SK-N-SH (cell line): ENCODE data around the gene CHST2. TPM values are rescaled to one million over a fixed set of nuclear protein-coding genes. Genes with fewer than 3 reads are reported as not detected.

Source experiments
- CTCF ChIA-PET: fragments of 300-600, 350-600 bp; formaldehyde crosslinking; extraction: SDS; loops from one replicate; lab custom pipeline; 2021; lab: Yijun Ruan, JAX
- POLR2A ChIA-PET: fragments of 350-600 bp; sonication (Branson Sonifier 250); formaldehyde crosslinking; extraction: SDS; loops from one replicate; lab custom pipeline; 2020; ENCODE audit warnings: antibody characterized with exemption, inconsistent platforms; lab: Yijun Ruan, JAX
- DNase-seq: peaks from one replicate; pipeline ENCODE4 v3.0.0; 2012
- H2AFZ ChIP-seq: fragments of 200-600 bp; sonication (generic); 2 replicates; pipeline ENCODE4 v1.8.1; 2016; ENCODE audit warnings: antibody characterized with exemption, mild to moderate bottlenecking, low read depth
- H3F3A ChIP-seq: fragments of 200-600 bp; sonication (generic); replicated peaks from 2 replicates; pipeline ENCODE3; 2016; ENCODE audit warnings: antibody characterized with exemption, mild to moderate bottlenecking; ENCODE audit not compliant: insufficient read depth
- H3K27ac ChIP-seq, 2 experiments: fragments of 200-500 bp in 1 of 2; fragments of 200-600 bp in 1 of 2; sonication (Bioruptor generic) in 1 of 2; sonication (generic), shearing (Covaris generic) in 1 of 2; 2 replicates each; pipeline versions ENCODE4 v1.5.1 to v1.6.1; 2014 to 2016; ENCODE audit warnings: low read depth in 2 of 2, inconsistent platforms in 1 of 2, low read length in 1 of 2, mild to moderate bottlenecking in 1 of 2, mixed read lengths in 1 of 2
- H3K27me3 ChIP-seq: fragments of 200-600 bp; sonication (generic), shearing (Covaris generic); 2 replicates; pipeline ENCODE4 v1.6.1; 2016; ENCODE audit warnings: mixed run types; ENCODE audit not compliant: insufficient read depth
- H3K36me3 ChIP-seq, 2 experiments: fragments of 200-500 bp in 1 of 2; fragments of 200-600 bp in 1 of 2; sonication (Bioruptor generic) in 1 of 2; sonication (generic) in 1 of 2; replicated peaks in 1 of 2; 2 replicates each; pipeline versions ENCODE3 to v1.5.1; 2014 to 2016; ENCODE audit warnings: low read length in 1 of 2, mild to moderate bottlenecking in 1 of 2; ENCODE audit not compliant: insufficient read depth in 2 of 2, control insufficient read depth in 1 of 2
- H3K4me1 ChIP-seq, 2 experiments: fragments of 200-500 bp in 1 of 2; fragments of 200-600 bp in 1 of 2; sonication (Bioruptor generic) in 1 of 2; sonication (generic), shearing (Covaris generic) in 1 of 2; 2 replicates each; pipeline versions ENCODE4 v1.5.1 to v1.6.1; 2014 to 2016; ENCODE audit warnings: low read depth in 1 of 2, low read length in 1 of 2, mixed run types in 1 of 2; ENCODE audit not compliant: insufficient read depth in 2 of 2, control insufficient read depth in 1 of 2
- H3K4me2 ChIP-seq: fragments of 200-600 bp; sonication (generic), shearing (Covaris generic); 2 replicates; pipeline ENCODE4 v1.6.1; 2017; ENCODE audit warnings: mixed run types
- H3K4me3 ChIP-seq, 2 experiments: fragments of 200-500 bp in 1 of 2; fragments of 200-600 bp in 1 of 2; sonication (Bioruptor generic) in 1 of 2; sonication (generic), shearing (Covaris generic) in 1 of 2; 2 replicates each; pipeline versions ENCODE4 v1.5.1 to v1.8.1; 2014 to 2016; ENCODE audit warnings: low read depth in 2 of 2, inconsistent platforms in 1 of 2, low read length in 1 of 2, mild to moderate bottlenecking in 1 of 2, mixed read lengths in 1 of 2, moderate library complexity in 1 of 2
- H3K79me2 ChIP-seq: fragments of 200-600 bp; sonication (generic); 2 replicates; pipeline ENCODE4 v1.8.1; 2017; ENCODE audit warnings: mild to moderate bottlenecking; ENCODE audit not compliant: insufficient read depth
- H3K9ac ChIP-seq: fragments of 200-600 bp; sonication (generic); 2 replicates; pipeline ENCODE4 v1.6.1; 2017; ENCODE audit warnings: mixed run types
- H3K9me2 ChIP-seq: fragments of 200-600 bp; sonication (generic); 2 replicates; pipeline ENCODE4 v1.6.1; 2017; ENCODE audit warnings: mixed run types
- H3K9me3 ChIP-seq: fragments of 200-600 bp; sonication (generic); 2 replicates; pipeline ENCODE4 v1.6.1; 2017; ENCODE audit warnings: mixed run types, mild to moderate bottlenecking, moderate library complexity
- H4K20me1 ChIP-seq: fragments of 200-600 bp; sonication (generic); 2 replicates; pipeline ENCODE4 v1.6.1; 2017; ENCODE audit warnings: mild to moderate bottlenecking, mixed run types; ENCODE audit not compliant: insufficient read depth
- CHD2 ChIP-seq: fragments of 150-350 bp; IDR thresholded peaks from 2 replicates; pipeline ENCODE4 v1.6.1; 2018; ENCODE audit warnings: low read length; ENCODE audit not compliant: partially characterized antibody
- EZH2phosphoT487 ChIP-seq: fragments of 200-600 bp; sonication (generic); IDR thresholded peaks from 2 replicates; pipeline ENCODE4 v1.6.1; 2017; ENCODE audit warnings: low read depth, mixed run types, mild to moderate bottlenecking, antibody characterized with exemption, moderate library complexity, borderline replicate concordance
- FOXJ3 ChIP-seq: sonication (generic); formaldehyde crosslinking; IDR thresholded peaks from 2 replicates; pipeline ENCODE4 v1.5.1; 2020; ENCODE audit warnings: mild to moderate bottlenecking, missing genetic modification reagents
- GATA2 ChIP-seq: sonication (generic); formaldehyde crosslinking; IDR thresholded peaks from 2 replicates; pipeline ENCODE4 v1.5.0; 2020; ENCODE audit warnings: mild to moderate bottlenecking, missing genetic modification reagents
- MXI1 ChIP-seq: IDR thresholded peaks from 2 replicates; pipeline ENCODE4 v1.6.1; 2012; ENCODE audit warnings: mild to moderate bottlenecking, low read depth, low read length, improper control_type of control experiment
- NFIC ChIP-seq: IDR thresholded peaks from 2 replicates; pipeline ENCODE4 v1.4.0; 2012; ENCODE audit warnings: borderline replicate concordance
- POLR2AphosphoS5 ChIP-seq: IDR thresholded peaks from 2 replicates; pipeline ENCODE4 v1.6.1; 2012; ENCODE audit warnings: low read depth, low read length
- RCOR1 ChIP-seq: fragments of 150-350 bp; IDR thresholded peaks from 2 replicates; pipeline ENCODE4 v1.6.1; 2017; ENCODE audit warnings: antibody characterized with exemption, low read length
- RXRA ChIP-seq: IDR thresholded peaks from 2 replicates; pipeline ENCODE4 v1.4.0; 2012; ENCODE audit warnings: low read depth, mild to moderate bottlenecking, borderline replicate concordance
- SIN3A ChIP-seq: IDR thresholded peaks from 2 replicates; pipeline ENCODE4 v1.6.1; 2012; ENCODE audit warnings: low read depth, mild to moderate bottlenecking, low read length, moderate library complexity, borderline replicate concordance
- SMC3 ChIP-seq: IDR thresholded peaks from 2 replicates; pipeline ENCODE4 v1.6.1; 2012; ENCODE audit warnings: low read depth, low read length, improper control_type of control experiment
- WGBS: methylation state at CpG from one replicate; pipeline ENCODE4 v1.1.6; 2017; ENCODE audit warnings: low lambda C conversion rate; 5-methylcytosine and 5-hydroxymethylcytosine counted together
- polyA plus RNA-seq, 3 experiments: library from polyadenylated mRNA; depleted of rRNA; stranded (reverse); fragments of >200 nt; gene quantifications; 2 replicates each; pipeline ENCODE4 v1.2.3, GENCODE V29; 2012
- TF ChIP-seq, protein P1 (sequence below): IDR thresholded peaks from 2 replicates; pipeline ENCODE4 v1.6.1; 2012; ENCODE audit warnings: mild to moderate bottlenecking, low read depth, low read length, moderate library complexity
- TF ChIP-seq, protein P2 (sequence below): IDR thresholded peaks from 2 replicates; pipeline ENCODE4 v1.4.0; 2012; ENCODE audit warnings: low read depth, borderline replicate concordance

Gene CHST2
- polyA plus RNA-seq, 1 of the 3 experiments (the other 2 are of a cell fraction): 1.6 TPM

DNA sequence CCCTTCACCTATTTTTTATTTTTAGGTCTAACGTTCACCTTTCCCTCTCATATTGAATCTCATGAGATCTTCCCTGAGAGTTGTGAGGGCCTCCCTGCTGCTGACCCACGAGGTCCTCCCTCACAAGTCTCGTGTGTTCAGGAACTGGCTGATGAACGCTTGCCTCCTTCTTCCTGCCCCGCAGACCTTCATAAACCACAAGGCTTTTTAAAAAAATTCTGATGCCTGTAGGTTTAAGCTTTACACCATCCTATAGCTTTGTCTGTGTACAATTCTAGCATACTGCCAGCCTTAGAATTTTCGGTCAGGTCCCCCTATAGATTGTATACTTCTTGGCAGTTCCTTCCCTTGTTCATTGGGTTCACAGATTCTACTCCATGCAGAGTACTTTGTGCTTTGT is 50.5 kb downstream of the CHST2 start:
- peaks cover 13% of the 10 kb centered on the region for H3F3A ChIP-seq
- no peak overlapping the region for H3K27ac ChIP-seq
- H3K27me3 ChIP-seq: no peaks in the 10 kb centered on the region
- no peaks in the 10 kb centered on the region for H3K79me2 ChIP-seq
- no peaks in the 10 kb centered on the region for H3K9me2 ChIP-seq
- ChIA-PET CTCF (no interaction called here), POLR2A (no interaction called here)
- H3K4me1 ChIP-seq: peaks cover 0 to 6% of the 10 kb centered on the region in 2 experiments; a peak in 2 of 4 replicates
- H3K9ac ChIP-seq: no peak overlapping the region
- no peak for TF ChIP-seq CHD2
- TF ChIP-seq GATA2 (CRISPR knock-in tag): no peak
- no peak for TF ChIP-seq RCOR1
- no peak for TF ChIP-seq RXRA
- TF ChIP-seq SIN3A: no peak
- no peak for TF ChIP-seq SMC3
- no peak for TF ChIP-seq FOXJ3 (CRISPR knock-in tag)
- TF ChIP-seq EZH2phosphoT487: no peak
- TF ChIP-seq, protein P1, sequence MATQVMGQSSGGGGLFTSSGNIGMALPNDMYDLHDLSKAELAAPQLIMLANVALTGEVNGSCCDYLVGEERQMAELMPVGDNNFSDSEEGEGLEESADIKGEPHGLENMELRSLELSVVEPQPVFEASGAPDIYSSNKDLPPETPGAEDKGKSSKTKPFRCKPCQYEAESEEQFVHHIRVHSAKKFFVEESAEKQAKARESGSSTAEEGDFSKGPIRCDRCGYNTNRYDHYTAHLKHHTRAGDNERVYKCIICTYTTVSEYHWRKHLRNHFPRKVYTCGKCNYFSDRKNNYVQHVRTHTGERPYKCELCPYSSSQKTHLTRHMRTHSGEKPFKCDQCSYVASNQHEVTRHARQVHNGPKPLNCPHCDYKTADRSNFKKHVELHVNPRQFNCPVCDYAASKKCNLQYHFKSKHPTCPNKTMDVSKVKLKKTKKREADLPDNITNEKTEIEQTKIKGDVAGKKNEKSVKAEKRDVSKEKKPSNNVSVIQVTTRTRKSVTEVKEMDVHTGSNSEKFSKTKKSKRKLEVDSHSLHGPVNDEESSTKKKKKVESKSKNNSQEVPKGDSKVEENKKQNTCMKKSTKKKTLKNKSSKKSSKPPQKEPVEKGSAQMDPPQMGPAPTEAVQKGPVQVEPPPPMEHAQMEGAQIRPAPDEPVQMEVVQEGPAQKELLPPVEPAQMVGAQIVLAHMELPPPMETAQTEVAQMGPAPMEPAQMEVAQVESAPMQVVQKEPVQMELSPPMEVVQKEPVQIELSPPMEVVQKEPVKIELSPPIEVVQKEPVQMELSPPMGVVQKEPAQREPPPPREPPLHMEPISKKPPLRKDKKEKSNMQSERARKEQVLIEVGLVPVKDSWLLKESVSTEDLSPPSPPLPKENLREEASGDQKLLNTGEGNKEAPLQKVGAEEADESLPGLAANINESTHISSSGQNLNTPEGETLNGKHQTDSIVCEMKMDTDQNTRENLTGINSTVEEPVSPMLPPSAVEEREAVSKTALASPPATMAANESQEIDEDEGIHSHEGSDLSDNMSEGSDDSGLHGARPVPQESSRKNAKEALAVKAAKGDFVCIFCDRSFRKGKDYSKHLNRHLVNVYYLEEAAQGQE: no peak
- TF ChIP-seq MXI1: no peak
- TF ChIP-seq, protein P2, sequence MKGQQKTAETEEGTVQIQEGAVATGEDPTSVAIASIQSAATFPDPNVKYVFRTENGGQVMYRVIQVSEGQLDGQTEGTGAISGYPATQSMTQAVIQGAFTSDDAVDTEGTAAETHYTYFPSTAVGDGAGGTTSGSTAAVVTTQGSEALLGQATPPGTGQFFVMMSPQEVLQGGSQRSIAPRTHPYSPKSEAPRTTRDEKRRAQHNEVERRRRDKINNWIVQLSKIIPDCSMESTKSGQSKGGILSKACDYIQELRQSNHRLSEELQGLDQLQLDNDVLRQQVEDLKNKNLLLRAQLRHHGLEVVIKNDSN: no peak
- no peak for TF ChIP-seq POLR2AphosphoS5
- peak overlapping the region; percentile 44; the same call in 1 of the 2 replicates for H2AFZ ChIP-seq
- no peaks in the 10 kb centered on the region for H4K20me1 ChIP-seq
- DNase-seq: no peak
- no peaks in the 10 kb centered on the region for H3K9me3 ChIP-seq
- H3K4me3 ChIP-seq: no peak overlapping the region
- WGBS: 63% methylated on average over 6 of the region's 6 CpGs
- H3K36me3 ChIP-seq: no peaks in the 10 kb centered on the region
- no peak overlapping the region for H3K4me2 ChIP-seq

DNA sequence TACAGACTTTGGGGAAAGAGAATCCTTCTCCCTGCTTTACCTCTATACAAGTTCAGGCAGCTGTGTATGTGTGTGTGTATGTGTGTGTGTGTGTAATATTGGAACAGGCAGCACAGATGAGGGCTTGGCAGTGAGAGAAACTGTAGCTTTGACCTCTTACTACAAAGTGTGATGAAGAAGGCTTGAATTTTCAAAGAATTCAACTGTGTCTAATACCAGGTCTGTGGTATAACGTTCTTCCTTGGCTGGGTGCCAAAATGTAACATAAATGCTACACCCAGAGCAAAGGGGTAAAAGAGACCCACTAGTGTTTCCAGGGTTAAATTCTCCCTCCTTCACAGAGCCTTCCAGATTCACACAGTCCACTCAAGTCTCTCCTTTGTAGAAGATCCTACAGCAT is 51.1 kb downstream of the CHST2 start:
- Histone ChIP-seq H3K36me3 (no peaks in the 10 kb centered on the region), H3K79me2 (no peaks in the 10 kb centered on the region), H4K20me1 (no peaks in the 10 kb centered on the region), H2AFZ (no peak overlapping the region), H3K9me2 (no peaks in the 10 kb centered on the region), H3K4me2 (no peak overlapping the region), H3F3A (peaks cover 13% of the 10 kb centered on the region), H3K27ac (peak overlapping the region in 1 of 2 experiments; percentile 50; a peak in 1 of 4 replicates), H3K4me1 (peaks cover 0 to under 1% of the 10 kb centered on the region in 2 experiments; a peak in 2 of 4 replicates), H3K4me3 (no peak overlapping the region), H3K9ac (no peak overlapping the region), H3K27me3 (no peaks in the 10 kb centered on the region), H3K9me3 (no peaks in the 10 kb centered on the region)
- ChIA-PET POLR2A (no interaction called here), CTCF (no interaction called here)
- TF ChIP-seq NFIC: peak; percentile 49; the same call in 1 of the 2 replicates
- no peak for TF ChIP-seq POLR2AphosphoS5
- WGBS: 0% methylated on average over 1 of the region's 1 CpG
- no peak for DNase-seq
